Fibroblast of lung (primary cell): ENCODE measurements around the gene KIF17. TPM values are rescaled to one million over a fixed set of nuclear protein-coding genes. Genes with fewer than 3 reads are reported as not detected.

ENCODE experiments used
- DNase-seq, 2 donors: peaks; one replicate each; pipeline versions ENCODE4 v3.0.0 to v3.0.0-alpha.2; 2010; ENCODE audit warnings: low read depth in 2 of 2
- H2AFZ ChIP-seq: 2 replicates; pipeline ENCODE4 v1.5.1; 2012; ENCODE audit warnings: low read length, control low read depth, inconsistent platforms
- H3K27ac ChIP-seq: 2 replicates; pipeline ENCODE4 v1.5.1; 2011; ENCODE audit warnings: low read length, control low read depth; ENCODE audit not compliant: insufficient read depth
- H3K27me3 ChIP-seq: 2 replicates; pipeline ENCODE4 v1.5.1; 2011; ENCODE audit warnings: mild to moderate bottlenecking, low read length; ENCODE audit not compliant: control insufficient read depth, insufficient read depth
- H3K36me3 ChIP-seq: 2 replicates; pipeline ENCODE4 v1.5.1; 2011; ENCODE audit warnings: low read length; ENCODE audit not compliant: control insufficient read depth, insufficient read depth
- H3K4me1 ChIP-seq: 2 replicates; pipeline ENCODE4 v1.5.1; 2011; ENCODE audit warnings: low read length; ENCODE audit not compliant: control insufficient read depth, insufficient read depth; ENCODE audit errors: extremely low read depth
- H3K4me2 ChIP-seq: 2 replicates; pipeline ENCODE4 v1.5.1; 2011; ENCODE audit warnings: low read length, control low read depth; ENCODE audit not compliant: insufficient read depth; ENCODE audit errors: extremely low read depth
- H3K4me3 ChIP-seq, 4 experiments: fragments of 200-600 bp in 1 of 4; sonication (generic) in 1 of 4; replicated peaks in 1 of 4; 2 replicates each; pipeline ENCODE4 v1.5.1; 2011 to 2016; ENCODE audit warnings: low read length in 4 of 4, low read depth in 3 of 4, mild to moderate bottlenecking in 3 of 4, control low read depth in 2 of 4, inconsistent platforms in 1 of 4, mixed read lengths in 1 of 4; ENCODE audit not compliant: insufficient read depth in 1 of 4; ENCODE audit errors: control extremely low read depth in 1 of 4
- H3K79me2 ChIP-seq: 2 replicates; pipeline ENCODE4 v1.5.1; 2012; ENCODE audit warnings: mild to moderate bottlenecking, low read length, inconsistent platforms; ENCODE audit not compliant: control insufficient read depth, insufficient read depth
- H3K9ac ChIP-seq: 2 replicates; pipeline ENCODE4 v1.5.1; 2011; ENCODE audit warnings: mild to moderate bottlenecking, low read length, control low read depth; ENCODE audit not compliant: insufficient read depth
- H3K9me3 ChIP-seq: 2 replicates; pipeline ENCODE4 v1.5.1; 2012; ENCODE audit warnings: low read depth, low read length; ENCODE audit not compliant: control insufficient read depth, insufficient read depth
- H4K20me1 ChIP-seq: 2 replicates; pipeline ENCODE4 v1.5.1; 2011; ENCODE audit warnings: low read length; ENCODE audit not compliant: control insufficient read depth, insufficient read depth; ENCODE audit errors: extremely low read depth
- EZH2 ChIP-seq: IDR thresholded peaks from 2 replicates; pipeline ENCODE4 v1.5.1; 2012; ENCODE audit warnings: low read length, control low read depth, mild to moderate bottlenecking; ENCODE audit errors: missing control alignments
- polyA plus RNA-seq, 2 donors: library from polyadenylated mRNA; depleted of rRNA in 1 of 2; stranded (reverse) in 1 of 2; unstranded in 1 of 2; fragments of >200 nt; gene quantifications; 2 replicates each; pipeline ENCODE4 v1.2.1, GENCODE V29; 2011 to 2012; ENCODE audit warnings: missing spikeins in 1 of 2
- total RNA-seq: library from RNA; depleted of rRNA; stranded (reverse); fragments of >200 nt; gene quantifications from 2 replicates; pipeline ENCODE4 v1.2.1, GENCODE V29; 2014
- TF ChIP-seq, protein P1 (sequence below), 2 donors: IDR thresholded peaks in 1 of 2; conservative IDR thresholded peaks in 1 of 2; 1 replicate in 1 of 2; 2 replicates in 1 of 2; pipeline ENCODE4 v1.5.1; 2011 to 2012; ENCODE audit warnings: low read length in 2 of 2, control low read depth in 1 of 2, inconsistent platforms in 1 of 2, low read depth in 1 of 2, mild to moderate bottlenecking in 1 of 2

Gene KIF17
- total and polyA plus RNA-seq, 2 donors (not counting 1 experiment from before 2014, with no cell fraction given) = 1.8 to 3.0 TPM

DNA sequence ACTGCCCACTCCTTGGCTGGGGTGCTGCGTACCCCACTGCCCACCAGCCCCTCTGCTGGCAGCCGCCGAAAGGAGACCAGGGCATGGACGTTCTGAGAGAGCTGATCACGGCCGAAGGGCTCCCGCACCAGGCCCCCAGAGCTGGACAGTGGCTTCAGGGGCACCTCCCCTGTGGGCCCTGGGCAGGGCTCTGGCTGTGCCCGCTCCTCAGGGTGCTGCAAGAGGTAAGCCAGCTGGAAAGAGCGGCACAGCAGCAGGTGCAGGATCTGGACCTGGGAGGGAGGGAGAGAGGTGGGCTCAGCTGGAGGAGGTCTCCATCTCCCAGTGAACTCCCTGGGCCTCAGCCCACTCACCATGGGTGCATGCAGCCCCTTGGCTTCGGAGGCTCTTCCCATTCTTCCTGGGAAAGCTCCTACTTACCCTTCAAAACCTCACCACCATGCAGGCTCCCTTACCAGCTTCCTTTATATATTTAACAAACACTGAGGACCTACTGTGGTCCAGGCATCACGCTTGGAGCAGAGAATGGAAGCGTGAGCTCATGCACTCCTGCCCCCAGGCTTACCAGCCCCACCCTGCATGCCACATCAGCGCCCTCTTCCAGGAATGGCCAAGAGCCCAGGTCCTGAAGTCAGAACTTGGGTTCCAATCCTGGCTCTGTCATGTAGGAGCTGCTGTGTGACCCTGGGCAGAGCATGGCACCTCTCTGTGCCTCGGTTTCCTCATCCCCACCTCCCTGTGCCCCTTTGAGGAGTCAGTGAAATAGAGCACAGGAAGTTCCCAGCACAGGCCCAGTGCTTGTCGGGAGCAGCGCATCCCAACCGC lies 6.8 kb upstream of the KIF17 start:
- TF ChIP-seq, protein P1, sequence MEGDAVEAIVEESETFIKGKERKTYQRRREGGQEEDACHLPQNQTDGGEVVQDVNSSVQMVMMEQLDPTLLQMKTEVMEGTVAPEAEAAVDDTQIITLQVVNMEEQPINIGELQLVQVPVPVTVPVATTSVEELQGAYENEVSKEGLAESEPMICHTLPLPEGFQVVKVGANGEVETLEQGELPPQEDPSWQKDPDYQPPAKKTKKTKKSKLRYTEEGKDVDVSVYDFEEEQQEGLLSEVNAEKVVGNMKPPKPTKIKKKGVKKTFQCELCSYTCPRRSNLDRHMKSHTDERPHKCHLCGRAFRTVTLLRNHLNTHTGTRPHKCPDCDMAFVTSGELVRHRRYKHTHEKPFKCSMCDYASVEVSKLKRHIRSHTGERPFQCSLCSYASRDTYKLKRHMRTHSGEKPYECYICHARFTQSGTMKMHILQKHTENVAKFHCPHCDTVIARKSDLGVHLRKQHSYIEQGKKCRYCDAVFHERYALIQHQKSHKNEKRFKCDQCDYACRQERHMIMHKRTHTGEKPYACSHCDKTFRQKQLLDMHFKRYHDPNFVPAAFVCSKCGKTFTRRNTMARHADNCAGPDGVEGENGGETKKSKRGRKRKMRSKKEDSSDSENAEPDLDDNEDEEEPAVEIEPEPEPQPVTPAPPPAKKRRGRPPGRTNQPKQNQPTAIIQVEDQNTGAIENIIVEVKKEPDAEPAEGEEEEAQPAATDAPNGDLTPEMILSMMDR (conservative IDR thresholded peaks at IDR 0.05 in 1 of 2, IDR thresholded peaks at IDR 0.05 in 1 of 2; ENCODE audit: low read depth in 1 of 2, low read length in 2 of 2) = no peak
- no peak for TF ChIP-seq EZH2
- H3K79me2 ChIP-seq = no peaks in the 10 kb centered on the region
- H3K36me3 ChIP-seq = peaks cover 3% of the 10 kb centered on the region
- no peak overlapping the region for H2AFZ ChIP-seq
- DNase-seq = no peak
- H3K4me2 ChIP-seq = no peak overlapping the region
- no peaks in the 10 kb centered on the region for H3K9me3 ChIP-seq
- H3K27me3 ChIP-seq = no peaks in the 10 kb centered on the region
- H3K4me3 ChIP-seq = no peak overlapping the region
- H3K4me1 ChIP-seq = no peaks in the 10 kb centered on the region
- no peak overlapping the region for H3K9ac ChIP-seq
- no peaks in the 10 kb centered on the region for H4K20me1 ChIP-seq
- H3K27ac ChIP-seq = no peak overlapping the region

DNA sequence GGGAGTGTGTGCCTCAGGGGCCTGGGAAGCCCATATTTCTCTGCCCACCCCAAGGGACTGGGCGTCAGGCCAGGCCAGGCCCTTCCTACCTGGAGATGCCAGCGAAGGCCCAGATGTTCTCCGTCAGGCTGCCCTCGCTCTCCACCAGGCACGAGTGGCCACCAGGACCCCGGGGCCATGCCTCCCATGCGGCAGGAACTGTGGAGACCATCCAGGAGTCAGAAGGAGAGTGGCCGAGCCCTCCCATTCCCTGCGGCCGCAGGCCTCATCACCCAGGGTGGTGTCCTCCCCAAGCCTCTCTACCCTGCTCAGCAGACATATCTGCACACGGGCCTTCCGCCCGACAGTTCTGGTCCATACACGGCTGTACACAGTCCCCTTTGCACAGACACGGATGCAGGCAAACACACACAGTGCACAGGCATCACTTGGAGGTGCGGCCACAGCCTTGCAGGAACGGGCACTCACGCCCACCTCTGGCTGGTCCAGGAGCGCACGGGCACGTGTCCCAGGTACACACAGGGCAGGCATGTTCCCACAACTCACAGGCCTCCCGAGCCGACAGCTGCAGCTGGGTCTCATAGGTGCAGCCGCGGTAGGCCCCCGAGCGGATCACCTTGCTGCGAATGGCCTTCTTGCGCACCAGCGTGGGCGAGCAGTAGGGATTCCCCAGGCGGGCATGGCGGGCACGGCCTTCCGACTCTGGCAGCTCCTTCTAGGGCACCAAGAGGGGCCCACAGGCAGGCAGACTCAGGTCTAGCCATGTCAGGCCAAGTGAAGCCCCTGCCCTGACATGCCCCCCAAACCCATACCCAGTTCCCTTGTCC lies 5.9 kb upstream of the KIF17 start:
- Histone ChIP-seq H3K9ac (no peak overlapping the region), H3K27me3 (no peaks in the 10 kb centered on the region), H3K79me2 (no peaks in the 10 kb centered on the region), H3K36me3 (peaks cover 3% of the 10 kb centered on the region), H3K4me3 (no peak overlapping the region), H4K20me1 (no peaks in the 10 kb centered on the region), H3K27ac (no peak overlapping the region), H3K4me2 (no peak overlapping the region), H3K4me1 (no peaks in the 10 kb centered on the region), H3K9me3 (no peaks in the 10 kb centered on the region), H2AFZ (no peak overlapping the region)
- DNase-seq = no peak
- TF ChIP-seq, protein P1 (conservative IDR thresholded peaks at IDR 0.05 in 1 of 2, IDR thresholded peaks at IDR 0.05 in 1 of 2; ENCODE audit: low read depth in 1 of 2, low read length in 2 of 2) = no peak
- TF ChIP-seq EZH2 = no peak

DNA sequence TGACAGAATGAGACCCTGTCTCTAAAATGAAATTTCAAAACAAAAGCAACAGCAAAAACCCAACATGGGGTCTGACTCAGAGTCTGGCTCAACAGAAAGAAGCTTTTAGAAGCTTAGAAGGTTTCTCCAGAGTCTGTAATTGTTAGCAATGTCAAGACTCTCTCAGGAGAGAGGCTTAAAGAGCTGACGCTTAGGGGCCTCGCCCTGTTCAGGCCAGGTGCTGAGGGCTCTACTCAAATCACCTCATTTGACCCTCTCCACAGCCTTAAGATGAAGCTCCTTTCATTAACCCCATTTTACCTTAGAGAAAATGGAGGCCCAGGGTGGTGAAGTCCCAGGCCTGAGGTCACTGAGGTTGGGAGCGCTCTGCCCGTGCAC lies 5.3 kb upstream of the KIF17 start:
- Histone ChIP-seq H3K27me3 (no peaks in the 10 kb centered on the region), H3K4me1 (no peaks in the 10 kb centered on the region), H3K79me2 (no peaks in the 10 kb centered on the region), H3K36me3 (peaks cover 3% of the 10 kb centered on the region), H3K9ac (no peak overlapping the region), H2AFZ (no peak overlapping the region), H3K9me3 (no peaks in the 10 kb centered on the region), H3K4me2 (no peak overlapping the region), H4K20me1 (no peaks in the 10 kb centered on the region), H3K27ac (no peak overlapping the region), H3K4me3 (no peak overlapping the region)
- TF ChIP-seq, protein P1 (conservative IDR thresholded peaks at IDR 0.05 in 1 of 2, IDR thresholded peaks at IDR 0.05 in 1 of 2; ENCODE audit: low read depth in 1 of 2, low read length in 2 of 2) = no peak
- no peak for TF ChIP-seq EZH2
- DNase-seq = no peak
